Prostate gland (tissue), 2 donors: ENCODE measurements around the gene UBE4B. TPM values are rescaled to one million over a fixed set of nuclear protein-coding genes. Genes with fewer than 3 reads are reported as not detected.

Experiments used
- DNase-seq: peaks from one replicate; pipeline ENCODE4 v3.0.0-alpha.2; 2019; ENCODE audit warnings: low spot score
- H3K27ac ChIP-seq, 2 donors: fragments of 200-600 bp; sonication (generic); 2 replicates each; pipeline ENCODE4 v1.5.1; 2017 to 2019
- H3K27me3 ChIP-seq: fragments of 200-600 bp; sonication (generic); replicated peaks from 2 replicates; pipeline ENCODE4 v1.5.1; 2019; ENCODE audit not compliant: insufficient read depth
- H3K36me3 ChIP-seq, 2 donors: fragments of 200-600 bp; sonication (generic); 1 replicate in 1 of 2; 2 replicates in 1 of 2; pipeline versions ENCODE4 v1.5.1 to v1.8.1; 2017 to 2019
- H3K4me1 ChIP-seq: fragments of 200-600 bp; sonication (generic); replicated peaks from 2 replicates; pipeline ENCODE4 v1.5.1; 2019
- H3K4me3 ChIP-seq, 2 donors: fragments of 200-600 bp; sonication (generic); 2 replicates each; pipeline ENCODE4 v1.5.1; 2017 to 2019
- H3K9me3 ChIP-seq: fragments of 200-600 bp; sonication (generic); 2 replicates; pipeline ENCODE4 v1.5.1; 2017
- CTCF ChIP-seq, 4 experiments: fragments of 200-600 bp in 2 of 4; fragments of 450-650 bp in 2 of 4; sonication (generic) in 2 of 4; IDR thresholded peaks; 1 replicate in 3 of 4; 2 replicates in 1 of 4; pipeline ENCODE4 v1.5.1; 2016 to 2019; ENCODE audit warnings: antibody characterized with exemption in 4 of 4, mild to moderate bottlenecking in 2 of 4, moderate library complexity in 2 of 4
- POLR2A ChIP-seq: fragments of 450-650 bp; IDR thresholded peaks from one replicate; pipeline ENCODE4 v1.6.1; 2016; ENCODE audit warnings: antibody characterized with exemption, mild to moderate bottlenecking
- POLR2AphosphoS5 ChIP-seq: sonication (generic); formaldehyde crosslinking; IDR thresholded peaks from one replicate; pipeline ENCODE4 v1.6.1; 2017; ENCODE audit warnings: antibody characterized with exemption
- WGBS: methylation state at CpG from one replicate; pipeline ENCODE4 v1.1.5; 2018; 5-methylcytosine and 5-hydroxymethylcytosine counted together
- intact Hi-C: fragments of 100-400 bp; cut with DNase I; formaldehyde crosslinking; loops from one replicate; pipeline ENCODE4 v1.14.2; 2022
- total RNA-seq, 2 donors: library from RNA; depleted of rRNA; stranded (reverse); fragments of >200 nt; gene quantifications; one replicate each; pipeline ENCODE4 v1.1.0, GENCODE V29; 2016

Gene UBE4B
- total RNA-seq, 2 donors from 2014 or later = 49.0 to 68.1 TPM

- 60% methylated on average over 3 of the region's 3 CpGs for WGBS
- Histone ChIP-seq H3K9me3 (no peaks in the 10 kb centered on the region), H3K4me3 (no peak overlapping the region), H3K27ac (no peak overlapping the region), H3K27me3 (no peaks in the 10 kb centered on the region), H3K4me1 (peaks cover 11% of the 10 kb centered on the region), H3K36me3 (no peaks in the 10 kb centered on the region)
- DNase-seq = no peak
- TF ChIP-seq POLR2A (no peak), POLR2AphosphoS5 (no peak), CTCF (IDR thresholded peaks at IDR 0.05) (no peak)
- intact Hi-C loops = no loop called here
These were observed 17.9 kb downstream of the UBE4B start for GRCh38 chr1:10050611-10051010.

GRCh38 chr1:10051656-10052055 lies 18.9 kb downstream of the UBE4B start:
- intact Hi-C loops = no loop called here
- no peak for DNase-seq
- H3K4me1 ChIP-seq = peaks cover 6% of the 10 kb centered on the region
- H3K27me3 ChIP-seq = no peaks in the 10 kb centered on the region
- H3K36me3 ChIP-seq = no peaks in the 10 kb centered on the region
- no peaks in the 10 kb centered on the region for H3K9me3 ChIP-seq
- no peak for TF ChIP-seq CTCF (IDR thresholded peaks at IDR 0.05)
- TF ChIP-seq POLR2AphosphoS5 = no peak
- TF ChIP-seq POLR2A = no peak
- no peak overlapping the region for H3K4me3 ChIP-seq
- H3K27ac ChIP-seq = no peak overlapping the region
- 88% methylated on average over 1 of the region's 1 CpG for WGBS

GRCh38 chr1:10052347-10052746 lies 19.6 kb downstream of the UBE4B start:
- 65% methylated on average over 4 of the region's 4 CpGs for WGBS
- Histone ChIP-seq H3K4me3 (no peak overlapping the region), H3K27ac (no peak overlapping the region), H3K4me1 (peaks cover 5% of the 10 kb centered on the region), H3K9me3 (no peaks in the 10 kb centered on the region), H3K36me3 (no peaks in the 10 kb centered on the region), H3K27me3 (no peaks in the 10 kb centered on the region)
- no peak for DNase-seq
- TF ChIP-seq CTCF (IDR thresholded peaks at IDR 0.05) (no peak), POLR2A (no peak), POLR2AphosphoS5 (no peak)
- intact Hi-C loops = no loop called here

- Histone ChIP-seq H3K4me1 (peaks cover 5% of the 10 kb centered on the region), H3K27ac (no peak overlapping the region), H3K4me3 (no peak overlapping the region), H3K9me3 (no peaks in the 10 kb centered on the region), H3K36me3 (no peaks in the 10 kb centered on the region), H3K27me3 (no peaks in the 10 kb centered on the region)
- 90% methylated on average over 2 of the region's 2 CpGs for WGBS
- DNase-seq = no peak
- intact Hi-C loops = no loop called here
- TF ChIP-seq CTCF (IDR thresholded peaks at IDR 0.05) = no peak
- TF ChIP-seq POLR2AphosphoS5 = no peak
- TF ChIP-seq POLR2A = no peak
These were observed 21.7 kb downstream of the UBE4B start for GRCh38 chr1:10054465-10054864.

- no peak for DNase-seq
- Histone ChIP-seq H3K9me3 (no peaks in the 10 kb centered on the region), H3K36me3 (no peaks in the 10 kb centered on the region), H3K27me3 (no peaks in the 10 kb centered on the region), H3K4me1 (peaks cover 5% of the 10 kb centered on the region), H3K27ac (peak overlapping the region in 1 of 2 donors; percentile 46), H3K4me3 (no peak overlapping the region)
- WGBS = 84% methylated on average over 4 of the region's 4 CpGs
- TF ChIP-seq POLR2AphosphoS5 = no peak
- TF ChIP-seq POLR2A = no peak
- intact Hi-C loops = no loop called here
These were observed 23.8 kb downstream of the UBE4B start for GRCh38 chr1:10056599-10056987.
